Ovary (tissue), 3 donors: ENCODE data around the gene RBPJ.
"Not testable (repeated sequence)": the region's sequence is repeated elsewhere in the genome, so short reads cannot be mapped to it uniquely, and the experiment has no call there.

Source experiments
- POLR2A ChIP-seq: fragments of 450-650 bp; IDR thresholded peaks from one replicate; pipeline ENCODE4 v1.6.1; 2017; ENCODE audit warnings: antibody characterized with exemption, mild to moderate bottlenecking, moderate library complexity
- TF ChIP-seq, protein P1 (sequence below), 3 donors: fragments of 450-650 bp in 2 of 3; fragments of 200-600 bp in 1 of 3; IDR thresholded peaks; one replicate each; pipeline versions ENCODE4 v1.5.1 to v1.8.0; 2016 to 2022; ENCODE audit warnings: antibody characterized with exemption in 3 of 3, mild to moderate bottlenecking in 1 of 3
- donor health status: DM: no; HTN: no; CAD: no.

DNA sequence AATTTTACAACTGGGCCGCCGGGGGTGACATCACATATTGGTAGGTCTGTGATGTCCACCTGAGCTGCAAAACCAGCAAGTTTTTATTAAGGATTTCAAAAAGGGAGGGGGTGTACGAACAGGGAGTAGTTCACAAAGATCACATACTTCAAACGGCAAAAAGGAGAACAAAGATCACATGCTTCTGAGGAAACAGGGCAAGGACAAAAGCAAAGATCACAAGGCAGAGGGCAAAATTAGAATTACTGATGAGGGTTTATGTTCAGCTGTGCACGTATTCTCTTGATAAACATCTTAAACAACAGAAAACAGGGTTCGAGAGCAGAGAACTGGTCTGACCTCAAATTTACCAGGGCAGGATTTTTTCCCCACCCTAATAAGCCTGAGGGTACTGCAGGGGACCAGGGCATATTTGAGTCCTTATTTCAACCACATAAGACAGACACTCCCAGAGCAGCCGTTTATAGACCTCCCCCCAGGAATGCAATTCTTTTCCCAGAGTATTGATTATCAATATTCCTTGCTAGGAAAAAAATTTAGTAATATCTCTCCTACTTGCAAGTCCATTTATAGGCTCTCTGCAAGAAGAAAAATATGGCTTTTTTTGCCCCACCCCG is 5.4 kb upstream of the RBPJ start:
- TF ChIP-seq, protein P1, sequence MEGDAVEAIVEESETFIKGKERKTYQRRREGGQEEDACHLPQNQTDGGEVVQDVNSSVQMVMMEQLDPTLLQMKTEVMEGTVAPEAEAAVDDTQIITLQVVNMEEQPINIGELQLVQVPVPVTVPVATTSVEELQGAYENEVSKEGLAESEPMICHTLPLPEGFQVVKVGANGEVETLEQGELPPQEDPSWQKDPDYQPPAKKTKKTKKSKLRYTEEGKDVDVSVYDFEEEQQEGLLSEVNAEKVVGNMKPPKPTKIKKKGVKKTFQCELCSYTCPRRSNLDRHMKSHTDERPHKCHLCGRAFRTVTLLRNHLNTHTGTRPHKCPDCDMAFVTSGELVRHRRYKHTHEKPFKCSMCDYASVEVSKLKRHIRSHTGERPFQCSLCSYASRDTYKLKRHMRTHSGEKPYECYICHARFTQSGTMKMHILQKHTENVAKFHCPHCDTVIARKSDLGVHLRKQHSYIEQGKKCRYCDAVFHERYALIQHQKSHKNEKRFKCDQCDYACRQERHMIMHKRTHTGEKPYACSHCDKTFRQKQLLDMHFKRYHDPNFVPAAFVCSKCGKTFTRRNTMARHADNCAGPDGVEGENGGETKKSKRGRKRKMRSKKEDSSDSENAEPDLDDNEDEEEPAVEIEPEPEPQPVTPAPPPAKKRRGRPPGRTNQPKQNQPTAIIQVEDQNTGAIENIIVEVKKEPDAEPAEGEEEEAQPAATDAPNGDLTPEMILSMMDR (IDR thresholded peaks at IDR 0.05): not testable (repeated sequence)
- not testable (repeated sequence) for TF ChIP-seq POLR2A
